ENCODE data around the gene TAS1R1. TPM values are rescaled to one million over a fixed set of nuclear protein-coding genes. Genes with fewer than 3 reads are reported as not detected.

TAS1R1 gene
- total RNA-seq, 2 donors from 2014 or later: not detected

GRCh38 chr1:6585081-6585722 is 30.1 kb downstream of the TAS1R1 start:
- Mint-ChIP-seq H3K36me3 (ENCODE audit: low read depth) (peaks cover 18% of the 10 kb centered on the region), H3K9me3 (no peaks in the 10 kb centered on the region), H3K27ac (peak overlapping the region; percentile 58), H3K4me1 (peaks cover 14% of the 10 kb centered on the region), H3K27me3 (no peaks in the 10 kb centered on the region), H3K4me3 (no peak overlapping the region)
- no peak for ATAC-seq (replicated peaks)

- Mint-ChIP-seq H3K27ac (no peak overlapping the region), H3K4me3 (no peak overlapping the region)
Observed at GRCh38 chr1:6585841-6586240, 30.7 kb downstream of the TAS1R1 start.

GRCh38 chr1:6586404-6586816 is 31.3 kb downstream of the TAS1R1 start:
- H3K27me3 Mint-ChIP-seq: no peaks in the 10 kb centered on the region
- H3K4me3 Mint-ChIP-seq: no peak overlapping the region
- H3K4me1 Mint-ChIP-seq: peaks cover 14% of the 10 kb centered on the region
- no peak overlapping the region for H3K27ac Mint-ChIP-seq
- H3K36me3 Mint-ChIP-seq (ENCODE audit: low read depth): peaks cover 27% of the 10 kb centered on the region
- ATAC-seq (replicated peaks): no peak
- no peaks in the 10 kb centered on the region for H3K9me3 Mint-ChIP-seq

More at GRCh38 chr1:6585841-6586240, 30.7 kb downstream of the TAS1R1 start:
- peaks cover 24% of the 10 kb centered on the region for H3K36me3 Mint-ChIP-seq (ENCODE audit: low read depth)
- ATAC-seq (replicated peaks): no peak
- H3K27me3 Mint-ChIP-seq: no peaks in the 10 kb centered on the region
- H3K9me3 Mint-ChIP-seq: no peaks in the 10 kb centered on the region
- H3K4me1 Mint-ChIP-seq: peaks cover 14% of the 10 kb centered on the region

GRCh38 chr1:6587261-6588005 is 32.3 kb downstream of the TAS1R1 start:
- Mint-ChIP-seq H3K27me3 (no peaks in the 10 kb centered on the region), H3K4me3 (no peak overlapping the region), H3K36me3 (ENCODE audit: low read depth) (peaks cover 27% of the 10 kb centered on the region), H3K9me3 (no peaks in the 10 kb centered on the region), H3K27ac (no peak overlapping the region), H3K4me1 (peaks cover 8% of the 10 kb centered on the region)
- no peak for ATAC-seq (replicated peaks)

- Mint-ChIP-seq H3K27me3 (no peaks in the 10 kb centered on the region), H3K9me3 (no peaks in the 10 kb centered on the region), H3K27ac (no peak overlapping the region), H3K4me3 (no peak overlapping the region), H3K4me1 (peaks cover 6% of the 10 kb centered on the region), H3K36me3 (ENCODE audit: low read depth) (peaks cover 35% of the 10 kb centered on the region)
- no peak for ATAC-seq (replicated peaks)
Observed at GRCh38 chr1:6588128-6588892, 33.2 kb downstream of the TAS1R1 start.

- Mint-ChIP-seq H3K4me1 (peaks cover 6% of the 10 kb centered on the region), H3K4me3 (no peak overlapping the region), H3K9me3 (no peaks in the 10 kb centered on the region), H3K27me3 (no peaks in the 10 kb centered on the region), H3K36me3 (ENCODE audit: low read depth) (peaks cover 42% of the 10 kb centered on the region), H3K27ac (peak overlapping the region; percentile 12)
- no peak for ATAC-seq (replicated peaks)
Observed at GRCh38 chr1:6588893-6589520, 33.9 kb downstream of the TAS1R1 start.

- no peaks in the 10 kb centered on the region for H3K27me3 Mint-ChIP-seq
- ATAC-seq (replicated peaks): no peak
- no peaks in the 10 kb centered on the region for H3K9me3 Mint-ChIP-seq
- H3K36me3 Mint-ChIP-seq (ENCODE audit: low read depth): peaks cover 53% of the 10 kb centered on the region
- H3K4me3 Mint-ChIP-seq: no peak overlapping the region
- H3K4me1 Mint-ChIP-seq: no peaks in the 10 kb centered on the region
- no peak overlapping the region for H3K27ac Mint-ChIP-seq
Observed at GRCh38 chr1:6590046-6590445, 34.9 kb downstream of the TAS1R1 start.

- no peaks in the 10 kb centered on the region for H3K4me1 Mint-ChIP-seq
- H3K4me3 Mint-ChIP-seq: no peak overlapping the region
- H3K9me3 Mint-ChIP-seq: no peaks in the 10 kb centered on the region
- H3K36me3 Mint-ChIP-seq (ENCODE audit: low read depth): peaks cover 64% of the 10 kb centered on the region
- ATAC-seq (replicated peaks): no peak
- H3K27ac Mint-ChIP-seq: peak overlapping the region; percentile 59
- H3K27me3 Mint-ChIP-seq: no peaks in the 10 kb centered on the region
Observed at GRCh38 chr1:6591222-6591621, 36.1 kb downstream of the TAS1R1 start.

GRCh38 chr1:6591644-6592043 is 36.5 kb downstream of the TAS1R1 start:
- Mint-ChIP-seq H3K36me3 (ENCODE audit: low read depth) (peaks cover 69% of the 10 kb centered on the region), H3K4me3 (no peak overlapping the region), H3K4me1 (no peaks in the 10 kb centered on the region), H3K9me3 (no peaks in the 10 kb centered on the region), H3K27ac (no peak overlapping the region), H3K27me3 (no peaks in the 10 kb centered on the region)
- ATAC-seq (replicated peaks): no peak

- Mint-ChIP-seq H3K27me3 (no peaks in the 10 kb centered on the region), H3K4me1 (no peaks in the 10 kb centered on the region), H3K9me3 (no peaks in the 10 kb centered on the region), H3K4me3 (no peak overlapping the region), H3K36me3 (ENCODE audit: low read depth) (peaks cover 77% of the 10 kb centered on the region), H3K27ac (no peak overlapping the region)
- ATAC-seq (replicated peaks): no peak
Observed at GRCh38 chr1:6592441-6592840, 37.3 kb downstream of the TAS1R1 start.

- no peaks in the 10 kb centered on the region for H3K27me3 Mint-ChIP-seq
- H3K4me3 Mint-ChIP-seq: no peak overlapping the region
- H3K36me3 Mint-ChIP-seq (ENCODE audit: low read depth): peaks cover 82% of the 10 kb centered on the region
- no peak overlapping the region for H3K27ac Mint-ChIP-seq
- H3K4me1 Mint-ChIP-seq: no peaks in the 10 kb centered on the region
- no peaks in the 10 kb centered on the region for H3K9me3 Mint-ChIP-seq
- ATAC-seq (replicated peaks): no peak
Observed at GRCh38 chr1:6592865-6593593, 37.9 kb downstream of the TAS1R1 start.

GRCh38 chr1:6593810-6594209 is 38.7 kb downstream of the TAS1R1 start:
- Mint-ChIP-seq H3K36me3 (ENCODE audit: low read depth) (peaks cover 87% of the 10 kb centered on the region), H3K27me3 (no peaks in the 10 kb centered on the region), H3K4me1 (no peaks in the 10 kb centered on the region), H3K27ac (no peak overlapping the region), H3K4me3 (no peak overlapping the region), H3K9me3 (no peaks in the 10 kb centered on the region)
- no peak for ATAC-seq (replicated peaks)

GRCh38 chr1:6594977-6595740 is 40.1 kb downstream of the TAS1R1 start:
- H3K9me3 Mint-ChIP-seq: no peaks in the 10 kb centered on the region
- H3K4me1 Mint-ChIP-seq: peaks cover 5% of the 10 kb centered on the region
- no peaks in the 10 kb centered on the region for H3K27me3 Mint-ChIP-seq
- ATAC-seq (replicated peaks): no peak
- H3K4me3 Mint-ChIP-seq: no peak overlapping the region
- H3K36me3 Mint-ChIP-seq (ENCODE audit: low read depth): peaks cover 87% of the 10 kb centered on the region
- H3K27ac Mint-ChIP-seq: peak overlapping the region; percentile 19

Data from activated T-helper 17 cell treated with anti-CD3 and anti-CD28 coated beads, Interleukin-2, amount 50 U/mL, for 72 hours (primary cell).